DND-41 (cell line): ENCODE data around the gene SEC31A.

ENCODE experiments used
- ATAC-seq: fragments of 200-7000 bp; cut with Tn5 transposase; 3 replicates; pipeline ENCODE4 v1.9.1; 2021; ENCODE audit warnings: low read depth; ENCODE audit not compliant: insufficient read depth
- DNase-seq: peaks from one replicate; pipeline ENCODE4 v3.0.0-alpha.2; 2020
- H2AFZ ChIP-seq: 2 replicates; pipeline ENCODE4 v1.6.0; 2012; ENCODE audit warnings: low read depth, low read length
- H3K27ac ChIP-seq: 2 replicates; pipeline ENCODE4 v1.5.1; 2012; ENCODE audit warnings: low read length, inconsistent platforms
- H3K27me3 ChIP-seq: fragments of 200-600 bp; sonication (generic); 2 replicates; pipeline ENCODE4 v1.6.0; 2012; ENCODE audit warnings: low read length, mild to moderate bottlenecking, inconsistent platforms; ENCODE audit not compliant: insufficient read depth, poor library complexity
- H3K36me3 ChIP-seq: 2 replicates; pipeline ENCODE4 v1.5.1; 2012; ENCODE audit warnings: low read length, inconsistent platforms; ENCODE audit not compliant: insufficient read depth
- H3K4me1 ChIP-seq: 2 replicates; pipeline ENCODE4 v1.5.1; 2012; ENCODE audit warnings: mild to moderate bottlenecking, low read length; ENCODE audit not compliant: insufficient read depth
- H3K4me2 ChIP-seq: 2 replicates; pipeline ENCODE4 v1.6.0; 2012; ENCODE audit warnings: mild to moderate bottlenecking, moderate library complexity, low read length, inconsistent platforms; ENCODE audit not compliant: insufficient read depth
- H3K4me3 ChIP-seq, 2 experiments: fragments of 200-600 bp in 1 of 2; shearing (Covaris generic) in 1 of 2; 2 replicates each; pipeline ENCODE4 v1.5.1; 2012 to 2016; ENCODE audit warnings: inconsistent platforms in 2 of 2, low read length in 2 of 2, mild to moderate bottlenecking in 2 of 2, low read depth in 1 of 2, moderate library complexity in 1 of 2
- H3K79me2 ChIP-seq: 2 replicates; pipeline ENCODE4 v1.6.0; 2012; ENCODE audit warnings: low read length, inconsistent platforms; ENCODE audit not compliant: insufficient read depth
- H3K9ac ChIP-seq: 2 replicates; pipeline ENCODE4 v1.6.0; 2012; ENCODE audit warnings: low read depth, mild to moderate bottlenecking, inconsistent platforms, low read length, moderate library complexity
- H3K9me3 ChIP-seq: 2 replicates; pipeline ENCODE4 v1.5.1; 2012; ENCODE audit warnings: low read length, moderate library complexity, mild to moderate bottlenecking, inconsistent platforms; ENCODE audit not compliant: insufficient read depth, severe bottlenecking
- H4K20me1 ChIP-seq: 2 replicates; pipeline ENCODE4 v1.6.0; 2012; ENCODE audit warnings: low read length; ENCODE audit not compliant: insufficient read depth
- EZH2 ChIP-seq: IDR thresholded peaks from 3 replicates; pipeline ENCODE4 v1.6.1; 2012; ENCODE audit warnings: borderline replicate concordance, low read depth, mild to moderate bottlenecking, moderate library complexity, low read length, inconsistent platforms; ENCODE audit not compliant: severe bottlenecking
- TF ChIP-seq, protein P1 (sequence below): IDR thresholded peaks from 2 replicates; pipeline ENCODE4 v1.5.1; 2012; ENCODE audit warnings: borderline replicate concordance, low read length, moderate library complexity, mild to moderate bottlenecking; ENCODE audit not compliant: poor library complexity, severe bottlenecking; ENCODE audit errors: extremely low read depth

The SEC31A gene

DNA sequence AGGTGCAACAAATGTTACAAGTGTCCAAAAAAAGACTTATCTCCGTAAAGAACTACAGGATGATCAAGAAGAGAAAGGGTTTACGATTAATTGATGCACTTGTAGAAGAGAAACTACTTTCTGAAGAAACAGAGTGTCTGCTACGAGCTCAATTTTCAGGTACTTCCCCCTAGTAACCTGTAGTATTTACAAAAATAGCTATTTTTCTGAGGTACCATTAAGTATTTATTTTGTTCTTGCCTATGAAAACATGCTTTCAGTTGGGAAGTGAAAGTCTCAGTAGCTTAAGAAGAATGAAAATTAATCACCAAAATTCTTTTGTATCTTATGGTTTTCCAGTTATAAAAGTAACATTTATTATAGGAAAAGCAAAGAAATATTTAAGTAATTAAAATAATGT is 15.5 kb upstream of the SEC31A start:
- H3K36me3 ChIP-seq = peaks cover 27% of the 10 kb centered on the region
- no peaks in the 10 kb centered on the region for H3K27me3 ChIP-seq
- no peaks in the 10 kb centered on the region for H4K20me1 ChIP-seq
- no peak overlapping the region for H2AFZ ChIP-seq
- peaks cover 17% of the 10 kb centered on the region for H3K79me2 ChIP-seq
- ATAC-seq (no peak), DNase-seq (no peak)
- no peak overlapping the region for H3K27ac ChIP-seq
- H3K9ac ChIP-seq = no peak overlapping the region
- no peak overlapping the region for H3K4me2 ChIP-seq
- H3K4me3 ChIP-seq = no peak overlapping the region
- no peak for TF ChIP-seq EZH2
- TF ChIP-seq, protein P1, sequence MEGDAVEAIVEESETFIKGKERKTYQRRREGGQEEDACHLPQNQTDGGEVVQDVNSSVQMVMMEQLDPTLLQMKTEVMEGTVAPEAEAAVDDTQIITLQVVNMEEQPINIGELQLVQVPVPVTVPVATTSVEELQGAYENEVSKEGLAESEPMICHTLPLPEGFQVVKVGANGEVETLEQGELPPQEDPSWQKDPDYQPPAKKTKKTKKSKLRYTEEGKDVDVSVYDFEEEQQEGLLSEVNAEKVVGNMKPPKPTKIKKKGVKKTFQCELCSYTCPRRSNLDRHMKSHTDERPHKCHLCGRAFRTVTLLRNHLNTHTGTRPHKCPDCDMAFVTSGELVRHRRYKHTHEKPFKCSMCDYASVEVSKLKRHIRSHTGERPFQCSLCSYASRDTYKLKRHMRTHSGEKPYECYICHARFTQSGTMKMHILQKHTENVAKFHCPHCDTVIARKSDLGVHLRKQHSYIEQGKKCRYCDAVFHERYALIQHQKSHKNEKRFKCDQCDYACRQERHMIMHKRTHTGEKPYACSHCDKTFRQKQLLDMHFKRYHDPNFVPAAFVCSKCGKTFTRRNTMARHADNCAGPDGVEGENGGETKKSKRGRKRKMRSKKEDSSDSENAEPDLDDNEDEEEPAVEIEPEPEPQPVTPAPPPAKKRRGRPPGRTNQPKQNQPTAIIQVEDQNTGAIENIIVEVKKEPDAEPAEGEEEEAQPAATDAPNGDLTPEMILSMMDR = no peak
- peaks cover 20% of the 10 kb centered on the region for H3K4me1 ChIP-seq
- H3K9me3 ChIP-seq = no peaks in the 10 kb centered on the region

DNA sequence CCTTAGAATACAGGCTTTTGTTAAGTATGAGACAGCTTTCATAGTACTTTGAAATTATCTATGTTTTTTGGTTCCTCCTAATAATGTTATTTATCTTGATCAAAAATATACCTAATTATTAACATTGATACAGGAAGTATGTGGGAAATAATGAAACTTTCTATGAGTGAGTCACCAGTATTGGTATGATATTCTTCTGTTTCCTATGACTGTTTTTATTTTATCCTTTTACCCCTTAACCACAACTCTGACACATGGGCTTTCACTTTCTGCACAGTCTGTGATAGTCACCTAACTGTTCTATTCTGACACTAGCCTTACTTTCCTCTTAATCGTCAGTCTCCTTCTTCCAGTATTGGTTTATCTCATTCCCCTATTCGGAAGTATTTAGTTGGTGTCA is 14.3 kb upstream of the SEC31A start:
- no peak overlapping the region for H3K4me3 ChIP-seq
- H3K27ac ChIP-seq = no peak overlapping the region
- peaks cover 24% of the 10 kb centered on the region for H3K79me2 ChIP-seq
- no peaks in the 10 kb centered on the region for H3K27me3 ChIP-seq
- H4K20me1 ChIP-seq = no peaks in the 10 kb centered on the region
- DNase-seq (no peak), ATAC-seq (no peak)
- H3K9me3 ChIP-seq = no peaks in the 10 kb centered on the region
- TF ChIP-seq, protein P1 = no peak
- TF ChIP-seq EZH2 = no peak
- peaks cover 22% of the 10 kb centered on the region for H3K4me1 ChIP-seq
- no peak overlapping the region for H2AFZ ChIP-seq
- H3K4me2 ChIP-seq = no peak overlapping the region; the same call in 1 of the 2 replicates
- peaks cover 20% of the 10 kb centered on the region for H3K36me3 ChIP-seq
- H3K9ac ChIP-seq = no peak overlapping the region

DNA sequence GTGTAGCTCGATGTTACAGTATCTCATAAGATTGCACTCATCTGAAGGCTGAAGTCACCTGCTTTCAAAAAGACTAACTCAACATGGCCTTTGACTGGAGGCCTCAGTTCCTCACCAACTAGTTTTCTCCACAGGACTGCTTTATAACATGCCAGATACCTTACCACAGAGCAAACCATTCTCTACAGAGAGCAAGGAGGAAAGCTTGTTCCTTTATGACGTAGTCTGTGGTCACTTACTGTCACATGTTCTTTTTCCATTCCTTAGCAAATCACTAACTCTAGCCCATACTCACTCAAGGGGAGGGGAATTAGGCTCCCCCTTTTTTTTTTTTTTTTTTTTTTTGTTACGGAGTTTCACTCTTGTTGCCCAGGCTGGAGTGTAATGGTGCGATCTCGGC is 12.8 kb upstream of the SEC31A start:
- Histone ChIP-seq H3K27me3 (no peaks in the 10 kb centered on the region), H3K4me1 (peaks cover 30% of the 10 kb centered on the region), H4K20me1 (peaks cover 3% of the 10 kb centered on the region; the same call in 1 of the 2 replicates), H3K36me3 (peaks cover 19% of the 10 kb centered on the region), H3K9me3 (no peaks in the 10 kb centered on the region), H2AFZ (no peak overlapping the region), H3K4me3 (no peak overlapping the region), H3K4me2 (no peak overlapping the region), H3K27ac (no peak overlapping the region), H3K79me2 (peaks cover 39% of the 10 kb centered on the region), H3K9ac (no peak overlapping the region)
- no peak for ATAC-seq
- DNase-seq = no peak
- no peak for TF ChIP-seq EZH2
- TF ChIP-seq, protein P1 = no peak
